Measurements from ENCODE around the gene ZC3HAV1. TPM values are rescaled to one million over a fixed set of nuclear protein-coding genes. Genes with fewer than 3 reads are reported as not detected.
"Not testable (repeated sequence)": the region's sequence is repeated elsewhere in the genome, so short reads cannot be mapped to it uniquely, and the experiment has no call there.

The ZC3HAV1 gene
- total RNA-seq, 3 donors from 2014 or later = 36.5 to 38.9 (median 38.4) TPM

- ATAC-seq = no peak
- TF ChIP-seq, protein P1, sequence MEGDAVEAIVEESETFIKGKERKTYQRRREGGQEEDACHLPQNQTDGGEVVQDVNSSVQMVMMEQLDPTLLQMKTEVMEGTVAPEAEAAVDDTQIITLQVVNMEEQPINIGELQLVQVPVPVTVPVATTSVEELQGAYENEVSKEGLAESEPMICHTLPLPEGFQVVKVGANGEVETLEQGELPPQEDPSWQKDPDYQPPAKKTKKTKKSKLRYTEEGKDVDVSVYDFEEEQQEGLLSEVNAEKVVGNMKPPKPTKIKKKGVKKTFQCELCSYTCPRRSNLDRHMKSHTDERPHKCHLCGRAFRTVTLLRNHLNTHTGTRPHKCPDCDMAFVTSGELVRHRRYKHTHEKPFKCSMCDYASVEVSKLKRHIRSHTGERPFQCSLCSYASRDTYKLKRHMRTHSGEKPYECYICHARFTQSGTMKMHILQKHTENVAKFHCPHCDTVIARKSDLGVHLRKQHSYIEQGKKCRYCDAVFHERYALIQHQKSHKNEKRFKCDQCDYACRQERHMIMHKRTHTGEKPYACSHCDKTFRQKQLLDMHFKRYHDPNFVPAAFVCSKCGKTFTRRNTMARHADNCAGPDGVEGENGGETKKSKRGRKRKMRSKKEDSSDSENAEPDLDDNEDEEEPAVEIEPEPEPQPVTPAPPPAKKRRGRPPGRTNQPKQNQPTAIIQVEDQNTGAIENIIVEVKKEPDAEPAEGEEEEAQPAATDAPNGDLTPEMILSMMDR (IDR thresholded peaks at IDR 0.05) = no peak
- H3K4me3 ChIP-seq = no peak overlapping the region
- H3K9me3 ChIP-seq = no peaks in the 10 kb centered on the region
- peaks cover 2% of the 10 kb centered on the region for H3K36me3 ChIP-seq (ENCODE audit: low read depth)
- DNase-seq = no peak
- no peaks in the 10 kb centered on the region for H3K4me1 ChIP-seq (ENCODE audit: low read depth)
- intact Hi-C loops (cut with DNase I, micrococcal nuclease) = no loop called here
These were observed 48.1 kb downstream of the ZC3HAV1 start for GRCh38 chr7:139061416-139061815.

GRCh38 chr7:139060695-139061237 lies 48.8 kb downstream of the ZC3HAV1 start:
- intact Hi-C loops (cut with DNase I, micrococcal nuclease) = no loop called here
- H3K36me3 ChIP-seq (ENCODE audit: low read depth) = no peaks in the 10 kb centered on the region
- no peak overlapping the region for H3K4me3 ChIP-seq
- TF ChIP-seq, protein P1 (IDR thresholded peaks at IDR 0.05) = no peak
- no peaks in the 10 kb centered on the region for H3K9me3 ChIP-seq
- ATAC-seq = no peak
- DNase-seq = no peak
- H3K4me1 ChIP-seq (ENCODE audit: low read depth) = no peaks in the 10 kb centered on the region

- Histone ChIP-seq H3K4me1 (ENCODE audit: low read depth) (no peaks in the 10 kb centered on the region), H3K4me3 (no peak overlapping the region), H3K36me3 (ENCODE audit: low read depth) (peaks cover 1% of the 10 kb centered on the region), H3K9me3 (no peaks in the 10 kb centered on the region)
- TF ChIP-seq, protein P1 (IDR thresholded peaks at IDR 0.05) = no peak
- intact Hi-C loops (cut with DNase I, micrococcal nuclease) = no loop called here
- ATAC-seq (no peak), DNase-seq (no peak)
These were observed 49.6 kb downstream of the ZC3HAV1 start for GRCh38 chr7:139059905-139060304.

GRCh38 chr7:139058943-139059342 lies 50.6 kb downstream of the ZC3HAV1 start:
- TF ChIP-seq, protein P1 (IDR thresholded peaks at IDR 0.05) = no peak
- H3K4me3 ChIP-seq = no peak overlapping the region
- ATAC-seq (no peak), DNase-seq (no peak)
- intact Hi-C loops (cut with DNase I, micrococcal nuclease) = no loop called here
- no peaks in the 10 kb centered on the region for H3K4me1 ChIP-seq (ENCODE audit: low read depth)
- no peaks in the 10 kb centered on the region for H3K9me3 ChIP-seq
- peaks cover 9% of the 10 kb centered on the region for H3K36me3 ChIP-seq (ENCODE audit: low read depth)

GRCh38 chr7:139055674-139056073 lies 53.8 kb downstream of the ZC3HAV1 start:
- DNase-seq (no peak), ATAC-seq (no peak)
- Histone ChIP-seq H3K36me3 (ENCODE audit: low read depth) (peaks cover 9% of the 10 kb centered on the region), H3K9me3 (no peaks in the 10 kb centered on the region), H3K4me3 (no peak overlapping the region), H3K4me1 (ENCODE audit: low read depth) (no peaks in the 10 kb centered on the region)
- TF ChIP-seq, protein P1 (IDR thresholded peaks at IDR 0.05) = no peak
- intact Hi-C loops (cut with DNase I, micrococcal nuclease) = no loop called here

DNA sequence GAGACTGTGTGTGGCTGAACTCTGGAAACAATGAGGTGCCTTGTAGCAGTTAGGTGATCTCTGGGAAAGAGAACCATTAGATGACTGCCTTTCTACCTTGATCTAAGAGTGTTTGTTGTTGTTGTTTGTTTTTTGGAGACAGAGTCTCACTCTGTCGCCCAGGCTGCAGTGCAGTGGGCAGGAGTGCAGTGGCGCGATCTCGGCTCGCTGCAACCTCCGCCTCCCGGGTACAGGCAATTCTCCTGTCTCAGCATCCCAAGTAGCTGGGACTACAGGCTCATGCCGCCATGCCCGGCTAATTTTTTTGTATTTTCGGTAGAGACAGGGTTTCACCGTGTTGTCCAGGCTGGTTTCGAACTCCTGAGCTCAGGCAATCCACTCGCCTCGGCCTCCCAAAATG lies 54.9 kb downstream of the ZC3HAV1 start:
- H3K36me3 ChIP-seq (ENCODE audit: low read depth); H3K4me1 ChIP-seq (ENCODE audit: low read depth); H3K4me3 ChIP-seq; intact Hi-C loops (cut with DNase I, micrococcal nuclease); DNase-seq; H3K9me3 ChIP-seq; ATAC-seq: not testable (repeated sequence)

Data from mucosa of descending colon (tissue), 3 donors.